WI38 (cell line): ENCODE results near the gene WDR43.

ENCODE experiments used
- H3K4me3 ChIP-seq: 2 replicates; pipeline ENCODE4 v1.5.1; 2011; ENCODE audit warnings: low read depth, mild to moderate bottlenecking, control low read depth, low read length
- TF ChIP-seq, protein P1 (sequence below): IDR thresholded peaks from 2 replicates; pipeline ENCODE4 v1.5.1; 2012; ENCODE audit warnings: low read depth, mild to moderate bottlenecking, control low read depth, low read length

The WDR43 gene

GRCh38 chr2:28950941-28951630 lies 56.6 kb downstream of the WDR43 start:
- no peak overlapping the region for H3K4me3 ChIP-seq
- TF ChIP-seq, protein P1, sequence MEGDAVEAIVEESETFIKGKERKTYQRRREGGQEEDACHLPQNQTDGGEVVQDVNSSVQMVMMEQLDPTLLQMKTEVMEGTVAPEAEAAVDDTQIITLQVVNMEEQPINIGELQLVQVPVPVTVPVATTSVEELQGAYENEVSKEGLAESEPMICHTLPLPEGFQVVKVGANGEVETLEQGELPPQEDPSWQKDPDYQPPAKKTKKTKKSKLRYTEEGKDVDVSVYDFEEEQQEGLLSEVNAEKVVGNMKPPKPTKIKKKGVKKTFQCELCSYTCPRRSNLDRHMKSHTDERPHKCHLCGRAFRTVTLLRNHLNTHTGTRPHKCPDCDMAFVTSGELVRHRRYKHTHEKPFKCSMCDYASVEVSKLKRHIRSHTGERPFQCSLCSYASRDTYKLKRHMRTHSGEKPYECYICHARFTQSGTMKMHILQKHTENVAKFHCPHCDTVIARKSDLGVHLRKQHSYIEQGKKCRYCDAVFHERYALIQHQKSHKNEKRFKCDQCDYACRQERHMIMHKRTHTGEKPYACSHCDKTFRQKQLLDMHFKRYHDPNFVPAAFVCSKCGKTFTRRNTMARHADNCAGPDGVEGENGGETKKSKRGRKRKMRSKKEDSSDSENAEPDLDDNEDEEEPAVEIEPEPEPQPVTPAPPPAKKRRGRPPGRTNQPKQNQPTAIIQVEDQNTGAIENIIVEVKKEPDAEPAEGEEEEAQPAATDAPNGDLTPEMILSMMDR = no peak

DNA sequence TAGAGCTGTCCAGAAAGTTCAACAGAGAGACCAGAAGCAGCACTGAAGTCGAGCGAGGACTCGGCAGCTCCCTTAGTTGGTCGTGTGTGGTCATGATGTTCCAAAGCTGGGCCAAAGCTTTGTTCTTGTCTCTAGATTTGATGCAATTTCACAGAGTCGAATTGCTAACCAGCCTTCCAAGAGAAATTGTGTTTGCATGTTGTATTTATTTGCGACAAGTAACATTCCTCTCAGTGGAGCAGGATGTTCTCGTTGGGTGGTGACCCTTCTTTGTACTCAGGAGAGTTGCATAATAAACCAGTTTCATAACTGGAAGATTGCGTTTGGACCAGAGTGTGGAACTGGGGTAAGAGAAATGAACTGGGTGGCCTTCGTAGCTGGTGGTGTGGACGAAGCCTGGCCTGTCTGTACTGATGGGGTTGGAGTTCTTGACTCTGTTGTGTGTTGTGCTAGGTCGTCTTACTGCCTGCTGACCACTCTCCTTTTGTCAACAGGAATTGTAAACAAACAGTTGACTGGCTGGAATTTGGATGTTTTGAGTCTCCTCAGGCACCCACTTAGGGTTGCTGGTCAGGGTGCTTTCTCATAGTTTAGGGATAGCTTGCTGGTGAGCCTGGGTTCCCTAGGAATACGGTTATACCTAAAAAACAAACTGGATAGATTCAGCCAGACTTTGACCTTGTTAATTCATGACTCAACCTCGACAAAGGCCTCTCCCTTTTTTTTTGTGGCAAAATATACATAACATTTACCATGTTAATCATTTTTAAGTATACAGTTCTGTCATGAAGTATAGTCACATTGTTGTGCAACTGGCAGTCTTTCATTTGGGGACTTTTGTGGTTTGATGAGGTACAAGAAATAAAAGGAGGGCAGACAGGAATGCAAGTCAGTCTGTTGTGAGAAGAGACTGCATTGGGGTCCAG lies 57.7 kb downstream of the WDR43 start:
- TF ChIP-seq, protein P1 = no peak
- no peak overlapping the region for H3K4me3 ChIP-seq

DNA sequence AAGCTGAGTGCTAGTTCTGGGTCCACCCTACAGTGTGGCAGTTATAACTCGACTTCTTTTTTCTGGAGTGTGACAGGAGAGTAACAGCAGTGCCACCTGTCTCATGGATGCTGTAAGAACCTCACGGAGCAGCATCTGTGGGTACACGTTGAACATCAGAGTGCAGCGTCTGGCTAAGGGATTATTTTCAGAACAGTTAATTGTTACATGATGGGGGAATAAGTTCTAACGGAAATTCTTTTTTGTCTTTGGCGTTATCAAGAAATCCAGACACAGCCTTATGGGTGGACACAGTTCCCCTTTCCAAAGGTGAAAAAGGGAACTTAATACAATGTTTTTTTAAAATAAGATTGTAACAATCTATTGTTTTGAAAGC lies 58.4 kb downstream of the WDR43 start:
- H3K4me3 ChIP-seq = no peak overlapping the region
- TF ChIP-seq, protein P1 = no peak

- TF ChIP-seq, protein P1 = no peak
- no peak overlapping the region for H3K4me3 ChIP-seq
Measured at GRCh38 chr2:28955467-28955866, 61.0 kb downstream of the WDR43 start.

DNA sequence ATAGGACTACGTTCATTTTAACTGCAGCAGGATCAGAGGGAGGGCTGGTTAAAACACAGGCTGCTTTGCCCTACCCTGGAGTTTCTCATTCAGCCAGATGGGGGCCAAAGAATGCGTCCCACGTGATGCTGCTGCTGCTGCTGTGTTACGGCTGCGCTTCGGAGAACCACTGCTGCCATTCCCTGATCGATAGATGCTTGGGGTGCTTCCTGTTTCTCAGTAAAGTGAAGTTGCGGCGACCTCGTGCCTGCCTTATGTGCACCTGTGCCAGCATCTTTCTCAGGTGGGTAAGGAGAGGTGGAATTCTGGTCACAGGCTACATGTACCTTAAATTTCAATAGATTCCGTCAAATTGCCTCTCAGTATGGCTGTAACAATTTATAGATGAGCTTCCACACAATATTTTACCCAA lies 62.0 kb downstream of the WDR43 start:
- H3K4me3 ChIP-seq = no peak overlapping the region
- TF ChIP-seq, protein P1 = no peak

DNA sequence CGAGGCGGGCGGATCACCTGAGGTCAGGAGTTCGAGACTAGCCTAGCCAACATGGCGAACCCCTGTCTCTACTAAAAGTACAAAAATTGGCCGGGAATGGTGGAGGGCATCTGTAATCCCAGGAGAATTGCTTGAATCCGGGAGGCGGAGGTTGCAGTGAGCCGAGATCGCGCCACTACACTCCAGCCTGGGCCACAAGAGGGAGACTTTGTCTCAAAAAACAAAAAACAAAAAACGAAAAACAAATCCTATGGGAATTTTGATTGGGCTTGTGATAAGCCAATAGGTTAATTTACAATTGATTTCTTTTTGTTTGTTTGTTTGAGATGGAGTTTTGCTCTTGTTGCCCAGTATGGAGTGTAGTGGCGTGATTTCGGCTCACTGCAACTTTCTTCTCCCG lies 62.4 kb downstream of the WDR43 start:
- H3K4me3 ChIP-seq = no peak overlapping the region
- TF ChIP-seq, protein P1 = no peak

- no peak overlapping the region for H3K4me3 ChIP-seq
- TF ChIP-seq, protein P1 = peak; percentile 47
Measured at GRCh38 chr2:28958689-28959088, 64.2 kb downstream of the WDR43 start.
